Fibroblast of skin of left quadriceps (primary cell): ENCODE measurements around the gene MRPL28.
"Not testable (repeated sequence)": the region's sequence is repeated elsewhere in the genome, so short reads cannot be mapped to it uniquely, and the experiment has no call there.

Experiments
- DNase-seq, 2 experiments: peaks; one replicate each; pipeline ENCODE4 v3.0.0-alpha.2; 2013; ENCODE audit warnings: low read depth in 2 of 2

The MRPL28 gene

GRCh38 chr16:340370-341091, 29.8 kb downstream of the MRPL28 start:
- no peak for DNase-seq

- DNase-seq: no peak
Observed at GRCh38 chr16:339680-340079, 30.7 kb downstream of the MRPL28 start.

- no peak for DNase-seq
Observed at GRCh38 chr16:337975-338575, 32.3 kb downstream of the MRPL28 start.

GRCh38 chr16:337437-337836, 32.9 kb downstream of the MRPL28 start:
- no peak for DNase-seq

GRCh38 chr16:336269-336668, 34.1 kb downstream of the MRPL28 start:
- DNase-seq: no peak

GRCh38 chr16:334861-335632, 35.3 kb downstream of the MRPL28 start:
- not testable (repeated sequence) for DNase-seq

GRCh38 chr16:334164-334832, 36.0 kb downstream of the MRPL28 start:
- DNase-seq: not testable (repeated sequence)

- no peak for DNase-seq
Observed at GRCh38 chr16:333406-334094, 36.8 kb downstream of the MRPL28 start.

- DNase-seq: not testable (repeated sequence)
Observed at GRCh38 chr16:331181-331814, 39.0 kb downstream of the MRPL28 start.

- DNase-seq: no peak
Observed at GRCh38 chr16:330741-331140, 39.6 kb downstream of the MRPL28 start.

GRCh38 chr16:325375-326145, 44.8 kb downstream of the MRPL28 start:
- no peak for DNase-seq

- DNase-seq: no peak
Observed at GRCh38 chr16:324451-325334, 45.6 kb downstream of the MRPL28 start.

- DNase-seq: no peak
Observed at GRCh38 chr16:324201-324450, 46.2 kb downstream of the MRPL28 start.

GRCh38 chr16:322476-323143, 47.7 kb downstream of the MRPL28 start:
- no peak for DNase-seq

- DNase-seq: no peak
Observed at GRCh38 chr16:321532-321931, 48.8 kb downstream of the MRPL28 start.

GRCh38 chr16:320206-320605, 50.1 kb downstream of the MRPL28 start:
- DNase-seq: no peak

GRCh38 chr16:318628-319027, 51.7 kb downstream of the MRPL28 start:
- DNase-seq: no peak

- no peak for DNase-seq
Observed at GRCh38 chr16:317583-317982, 52.8 kb downstream of the MRPL28 start.
